SKM-1 (cell line): ENCODE data around the gene RNF145.
"Not testable (repeated sequence)": the region's sequence is repeated elsewhere in the genome, so short reads cannot be mapped to it uniquely, and the experiment has no call there.

Experiments
- DNase-seq: peaks from one replicate; lab custom pipeline; 2025; ENCODE audit not compliant: unreplicated experiment; lab: John Stamatoyannopoulos, UW

The RNF145 gene

DNA sequence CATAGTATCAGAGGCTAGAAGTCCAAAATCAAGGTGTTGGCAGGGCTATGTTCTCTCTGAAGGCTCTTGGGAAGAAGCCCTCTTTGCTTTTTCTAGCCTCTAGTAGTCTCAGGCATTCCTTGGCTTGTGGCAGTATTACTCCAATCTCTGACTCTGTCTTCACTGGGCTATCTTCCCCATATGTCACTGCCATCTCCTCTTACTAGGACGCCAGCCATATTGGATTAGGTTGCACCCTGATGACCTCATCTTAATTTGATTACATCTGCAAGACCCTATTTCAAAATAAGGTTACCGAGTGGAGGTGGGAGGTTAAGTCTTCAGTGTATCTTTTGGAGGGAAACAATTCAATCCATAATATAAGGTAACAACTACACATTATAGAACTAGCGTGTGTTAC, 88.3 kb downstream of the RNF145 start:
- DNase-seq: no peak

DNA sequence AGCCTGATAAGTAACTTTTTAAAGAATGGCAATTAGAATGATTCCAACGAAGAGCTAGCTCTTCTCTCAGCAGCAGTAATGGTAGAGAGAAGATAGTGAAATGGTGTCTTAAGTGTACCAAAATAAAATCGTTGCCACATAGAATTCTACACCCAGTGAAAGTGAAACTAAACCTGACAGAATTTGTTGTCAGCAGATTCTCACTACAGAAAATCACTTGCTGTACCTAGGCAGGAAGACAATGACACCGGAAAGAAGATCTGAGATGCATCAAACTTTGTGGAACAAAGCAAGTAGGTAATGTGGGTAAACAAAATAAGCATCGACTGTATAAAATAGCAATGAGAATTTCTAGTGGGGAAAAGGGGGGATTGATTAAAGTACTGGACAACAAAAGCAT, 88.9 kb downstream of the RNF145 start:
- no peak for DNase-seq

DNA sequence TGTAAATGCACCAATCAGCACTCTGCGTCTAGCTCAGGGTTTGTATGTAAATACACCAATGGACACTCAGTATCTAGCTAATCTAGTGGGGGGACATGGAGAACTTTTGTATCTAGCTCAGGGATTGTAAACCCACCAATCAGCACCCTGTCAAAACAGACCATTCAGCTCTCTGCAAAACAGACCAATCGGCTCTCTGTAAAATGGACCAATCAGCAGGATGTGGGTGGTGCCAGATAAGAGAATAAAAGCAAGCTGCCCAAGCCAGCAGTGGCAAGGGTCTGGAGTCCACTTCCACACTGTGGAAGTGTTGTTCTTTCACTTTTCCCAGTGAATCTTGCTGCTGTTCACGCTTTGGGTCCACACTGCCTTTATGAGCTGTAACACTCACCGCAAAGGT, 89.5 kb downstream of the RNF145 start:
- DNase-seq: not testable (repeated sequence)

DNA sequence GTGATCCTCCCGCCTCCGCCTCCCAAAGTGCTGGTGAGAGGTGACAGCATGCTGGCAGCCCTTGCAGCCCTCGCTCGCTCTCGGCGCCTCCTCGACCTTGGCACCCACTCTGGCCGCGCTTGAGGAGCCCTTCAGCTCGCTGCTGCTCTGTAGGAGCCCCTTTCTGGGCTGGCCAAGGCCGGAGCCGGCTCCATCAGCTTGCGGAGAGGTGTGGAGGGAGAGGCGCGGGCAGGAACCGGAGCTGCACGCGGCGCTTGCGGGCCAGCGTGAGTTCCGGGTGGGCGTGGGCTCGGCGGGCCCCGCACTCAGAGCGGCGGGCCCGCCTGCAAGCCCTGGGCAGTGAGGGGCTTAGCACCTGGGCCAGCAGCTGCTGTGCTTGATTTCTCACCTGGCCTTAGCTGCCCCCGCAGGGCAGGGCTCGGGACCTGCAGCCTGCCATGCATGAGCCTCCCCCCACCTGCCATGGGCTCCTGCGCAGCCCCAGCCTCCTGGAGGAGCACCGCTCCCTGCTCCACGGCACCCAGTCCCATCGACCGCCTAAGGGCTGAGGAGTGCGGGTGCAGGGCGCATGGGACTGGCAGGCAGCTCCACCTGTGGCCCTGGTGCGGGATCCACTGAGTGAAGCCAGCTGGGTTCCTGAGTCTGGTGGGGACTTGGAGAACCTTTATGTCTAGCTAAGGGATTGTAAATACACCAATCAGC, 90.2 kb downstream of the RNF145 start:
- DNase-seq: not testable (repeated sequence)

DNA sequence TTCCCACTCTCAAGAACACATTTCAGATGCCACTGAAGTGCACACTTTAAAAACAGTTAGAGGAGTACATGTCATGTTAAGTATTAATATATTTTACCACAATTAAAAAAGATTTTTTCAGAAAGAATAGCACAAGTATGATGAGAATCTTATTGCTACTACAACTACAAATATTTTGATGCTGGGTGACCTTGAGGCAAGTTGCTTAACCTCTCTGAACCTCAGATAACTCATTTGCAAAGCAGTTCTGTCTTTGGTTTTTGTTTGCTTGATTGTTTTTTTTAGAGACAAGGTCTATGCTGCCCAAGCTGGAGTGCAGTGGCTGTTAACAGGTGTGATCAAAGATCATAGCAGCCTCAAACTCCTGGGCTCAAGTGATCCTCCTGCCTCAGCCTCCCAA, 95.9 kb downstream of the RNF145 start:
- DNase-seq: no peak

DNA sequence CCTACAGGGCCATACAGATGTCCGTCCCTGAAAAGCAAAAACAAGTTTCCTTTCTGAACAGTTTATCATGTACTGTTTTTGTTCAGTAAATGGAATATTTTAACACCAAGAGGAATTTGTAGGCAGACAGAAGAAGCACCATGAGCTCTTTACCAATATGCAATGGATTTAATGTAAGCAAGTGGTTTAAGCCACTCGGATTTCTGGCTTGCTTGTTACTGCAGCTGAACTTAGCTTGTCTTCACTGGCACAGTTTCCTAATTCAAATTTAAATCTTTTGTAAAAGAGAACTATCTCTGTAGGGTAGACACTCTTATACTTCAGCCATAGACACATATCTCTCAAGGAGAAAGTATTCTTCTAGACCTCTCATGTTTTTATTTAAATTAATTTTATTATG, 96.9 kb downstream of the RNF145 start:
- DNase-seq: no peak
